ENCODE measurements around the gene PVALB.

The PVALB gene

GRCh38 chr22:36846949-36847348 lies 30.1 kb upstream of the PVALB start:
- TF ChIP-seq ZNF549 (tag by site-specific recombination; IDR thresholded peaks at IDR 0.05) (no peak), ZNF449 (tag by site-specific recombination; IDR thresholded peaks at IDR 0.05) (no peak), ZNF701 (tag by site-specific recombination; IDR thresholded peaks at IDR 0.05) (no peak), ZNF704 (tag by site-specific recombination; IDR thresholded peaks at IDR 0.05) (no peak), MYNN (tag by site-specific recombination; IDR thresholded peaks at IDR 0.05; ENCODE audit: borderline replicate concordance) (peak; percentile 64; the same call in 1 of the 2 replicates), ZNF362 (tag by site-specific recombination; IDR thresholded peaks at IDR 0.05) (no peak)
- no peaks in the 10 kb centered on the region for H3K4me1 ChIP-seq (ENCODE audit: control insufficient read depth, insufficient read depth, low read length)
- no peak overlapping the region for H3K4me3 ChIP-seq (ENCODE audit: low read depth, low read length)
- POLR2A ChIA-PET, result no interaction called here
- H3K9me3 ChIP-seq (ENCODE audit: control insufficient read depth, insufficient read depth, low read depth, low read length), result no peaks in the 10 kb centered on the region
- no peak overlapping the region for H3K27ac ChIP-seq (ENCODE audit: extremely low read depth, low read depth, low read length)
- CTCF ChIA-PET, result interaction anchor here (10.4 kb wide), 1 partner anchor 9 kb away, joined by 92 read pairs; no protein-coding TSS in a partner anchor
- no peaks in the 10 kb centered on the region for H3K36me3 ChIP-seq (ENCODE audit: control insufficient read depth in 2 of 2, insufficient read depth in 1 of 2, low read length in 2 of 2)

- CTCF ChIA-PET, result interaction anchor here (0.8 to 10.4 kb wide), 3 partner anchors 10 to 131 kb away, joined by 3 to 92 read pairs (median 3); no protein-coding TSS in a partner anchor
These were observed 29.4 kb upstream of the PVALB start for GRCh38 chr22:36846271-36846670.

GRCh38 chr22:36840106-36840505 lies 23.3 kb upstream of the PVALB start:
- no peaks in the 10 kb centered on the region for H3K9me3 ChIP-seq (ENCODE audit: control insufficient read depth, insufficient read depth, low read depth, low read length)
- H3K36me3 ChIP-seq (ENCODE audit: control insufficient read depth in 2 of 2, insufficient read depth in 1 of 2, low read length in 2 of 2), result no peaks in the 10 kb centered on the region
- ChIA-PET CTCF (interaction anchor here (0.6 to 10.4 kb wide), 2 partner anchors 16 to 205 kb away, joined by 3 to 92 read pairs; no protein-coding TSS in a partner anchor), POLR2A (no interaction called here)
- no peaks in the 10 kb centered on the region for H3K4me1 ChIP-seq (ENCODE audit: control insufficient read depth, insufficient read depth, low read length)
- no peak for TF ChIP-seq ZNF169 (tag by site-specific recombination; IDR thresholded peaks at IDR 0.05)
- no peak for TF ChIP-seq ZNF561 (tag by site-specific recombination; IDR thresholded peaks at IDR 0.05; ENCODE audit: borderline replicate concordance)
- no peak for TF ChIP-seq SP3 (tag by site-specific recombination; IDR thresholded peaks at IDR 0.05)
- no peak for TF ChIP-seq HOXC10 (CRISPR knock-in tag; IDR thresholded peaks at IDR 0.05)
- no peak for TF ChIP-seq ZNF16 (tag by site-specific recombination; IDR thresholded peaks at IDR 0.05; ENCODE audit: low read depth)
- TF ChIP-seq ZNF623 (tag by site-specific recombination; IDR thresholded peaks at IDR 0.05), result no peak
- no peak for TF ChIP-seq ZNF600 (tag by site-specific recombination; IDR thresholded peaks at IDR 0.05)
- no peak for TF ChIP-seq ZNF549 (tag by site-specific recombination; IDR thresholded peaks at IDR 0.05)
- no peak for TF ChIP-seq ZNF335 (tag by site-specific recombination; conservative IDR thresholded peaks at IDR 0.05)
- no peak for TF ChIP-seq KLF17 (tag by site-specific recombination; IDR thresholded peaks at IDR 0.05)
- TF ChIP-seq ZNF138 (tag by site-specific recombination; IDR thresholded peaks at IDR 0.05; ENCODE audit: borderline replicate concordance), result no peak
- no peak for TF ChIP-seq SP2 (tag by site-specific recombination; IDR thresholded peaks at IDR 0.05)
- no peak for TF ChIP-seq ZBTB8A (tag by site-specific recombination; IDR thresholded peaks at IDR 0.05)
- TF ChIP-seq ZNF2 (tag by site-specific recombination; IDR thresholded peaks at IDR 0.05), result no peak
- no peak for TF ChIP-seq ZBTB7A (tag by site-specific recombination; IDR thresholded peaks at IDR 0.05; ENCODE audit: low read depth)
- no peak for TF ChIP-seq GFI1B (tag by site-specific recombination; IDR thresholded peaks at IDR 0.05)
- no peak for TF ChIP-seq ZBTB48 (tag by site-specific recombination; IDR thresholded peaks at IDR 0.05)
- no peak for TF ChIP-seq KLF8 (tag by site-specific recombination; IDR thresholded peaks at IDR 0.05)
- TF ChIP-seq SP7 (tag by site-specific recombination; IDR thresholded peaks at IDR 0.05), result no peak
- TF ChIP-seq OSR2 (tag by site-specific recombination; IDR thresholded peaks at IDR 0.05), result no peak
- H3K4me3 ChIP-seq (ENCODE audit: low read depth, low read length), result no peak overlapping the region
- no peak overlapping the region for H3K27ac ChIP-seq (ENCODE audit: extremely low read depth, low read depth, low read length)

More at GRCh38 chr22:36846271-36846670, 29.4 kb upstream of the PVALB start:
- POLR2A ChIA-PET, result no interaction called here
- TF ChIP-seq ZNF560 (tag by site-specific recombination; IDR thresholded peaks at IDR 0.05; ENCODE audit: borderline replicate concordance) (no peak), MZF1 (tag by site-specific recombination; IDR thresholded peaks at IDR 0.05; ENCODE audit: borderline replicate concordance) (no peak), ZNF350 (tag by site-specific recombination; IDR thresholded peaks at IDR 0.05) (no peak)
- H3K9me3 ChIP-seq (ENCODE audit: control insufficient read depth, insufficient read depth, low read depth, low read length), result no peaks in the 10 kb centered on the region
- no peaks in the 10 kb centered on the region for H3K4me1 ChIP-seq (ENCODE audit: control insufficient read depth, insufficient read depth, low read length)
- H3K4me3 ChIP-seq (ENCODE audit: low read depth, low read length), result no peak overlapping the region
- no peaks in the 10 kb centered on the region for H3K36me3 ChIP-seq (ENCODE audit: control insufficient read depth in 2 of 2, insufficient read depth in 1 of 2, low read length in 2 of 2)
- H3K27ac ChIP-seq (ENCODE audit: extremely low read depth, low read depth, low read length), result no peak overlapping the region

Data from HEK293 (cell line).